ENCODE data around the gene PTK6.
"Not testable (repeated sequence)": the region's sequence is repeated elsewhere in the genome, so short reads cannot be mapped to it uniquely, and the experiment has no call there.

PTK6 gene

GRCh38 chr20:63574829-63575743, 37.9 kb upstream of the PTK6 start:
- no peaks in the 10 kb centered on the region for H3K9me3 ChIP-seq (ENCODE audit: control insufficient read depth, low read length)
- no peak overlapping the region for H3K4me3 ChIP-seq (ENCODE audit: insufficient read depth, low read depth, low read length)
- H3K36me3 ChIP-seq (ENCODE audit: control insufficient read depth, insufficient read depth, low read length): no peaks in the 10 kb centered on the region
- H3K27ac ChIP-seq (ENCODE audit: insufficient read depth, low read depth, low read length, poor library complexity, severe bottlenecking): no peak overlapping the region
- WGBS, 2 experiments: 79 to 81% methylated on average over 28 of the region's 28 CpGs
- no peaks in the 10 kb centered on the region for H3K27me3 ChIP-seq (ENCODE audit: control insufficient read depth, insufficient read depth, low read length, poor library complexity, severe bottlenecking)
- peaks cover 6% of the 10 kb centered on the region for H3K4me1 ChIP-seq (ENCODE audit: control insufficient read depth, insufficient read depth, low read length)

GRCh38 chr20:63574156-63574828, 37.1 kb upstream of the PTK6 start, which contains the start of gene HELZ2:
HELZ2 (minus strand) TSS chr20:63574239; CDS start chr20:63572385, 1,854 bp downstream.
- Histone ChIP-seq H3K27ac (ENCODE audit: insufficient read depth, low read depth, low read length, poor library complexity, severe bottlenecking) (no peak within 1 kb of the TSS), H3K4me3 (ENCODE audit: insufficient read depth, low read depth, low read length) (peak within 1 kb of the TSS; percentile 43), H3K9me3 (ENCODE audit: control insufficient read depth, low read length) (no peaks in the 10 kb centered on the region), H3K36me3 (ENCODE audit: control insufficient read depth, insufficient read depth, low read length) (no peaks in the 10 kb centered on the region), H3K27me3 (ENCODE audit: control insufficient read depth, insufficient read depth, low read length, poor library complexity, severe bottlenecking) (no peaks in the 10 kb centered on the region), H3K4me1 (ENCODE audit: control insufficient read depth, insufficient read depth, low read length) (peaks cover 6% of the 10 kb centered on the region)
- WGBS, 2 experiments: 10 to 11% methylated on average over 40 of the region's 40 CpGs

GRCh38 chr20:63573647-63574131, 36.5 kb upstream of the PTK6 start:
- no peaks in the 10 kb centered on the region for H3K27me3 ChIP-seq (ENCODE audit: control insufficient read depth, insufficient read depth, low read length, poor library complexity, severe bottlenecking)
- no peaks in the 10 kb centered on the region for H3K36me3 ChIP-seq (ENCODE audit: control insufficient read depth, insufficient read depth, low read length)
- 9% methylated on average over 21 to 24 of the region's 24 CpGs for WGBS, 2 experiments
- no peak overlapping the region for H3K27ac ChIP-seq (ENCODE audit: insufficient read depth, low read depth, low read length, poor library complexity, severe bottlenecking)
- H3K4me1 ChIP-seq (ENCODE audit: control insufficient read depth, insufficient read depth, low read length): peaks cover 6% of the 10 kb centered on the region
- no peaks in the 10 kb centered on the region for H3K9me3 ChIP-seq (ENCODE audit: control insufficient read depth, low read length)
- H3K4me3 ChIP-seq (ENCODE audit: insufficient read depth, low read depth, low read length): peak overlapping the region; percentile 43

GRCh38 chr20:63572788-63573646, 35.8 kb upstream of the PTK6 start:
- Histone ChIP-seq H3K4me3 (ENCODE audit: insufficient read depth, low read depth, low read length) (peak overlapping the region; percentile 43), H3K36me3 (ENCODE audit: control insufficient read depth, insufficient read depth, low read length) (no peaks in the 10 kb centered on the region), H3K27me3 (ENCODE audit: control insufficient read depth, insufficient read depth, low read length, poor library complexity, severe bottlenecking) (no peaks in the 10 kb centered on the region), H3K4me1 (ENCODE audit: control insufficient read depth, insufficient read depth, low read length) (peaks cover 6% of the 10 kb centered on the region), H3K27ac (ENCODE audit: insufficient read depth, low read depth, low read length, poor library complexity, severe bottlenecking) (no peak overlapping the region), H3K9me3 (ENCODE audit: control insufficient read depth, low read length) (no peaks in the 10 kb centered on the region)
- 90 to 93% methylated on average over 34 of the region's 34 CpGs for WGBS, 2 experiments

- Histone ChIP-seq H3K4me1 (ENCODE audit: control insufficient read depth, insufficient read depth, low read length) (peaks cover 6% of the 10 kb centered on the region), H3K27ac (ENCODE audit: insufficient read depth, low read depth, low read length, poor library complexity, severe bottlenecking) (no peak overlapping the region), H3K9me3 (ENCODE audit: control insufficient read depth, low read length) (no peaks in the 10 kb centered on the region), H3K27me3 (ENCODE audit: control insufficient read depth, insufficient read depth, low read length, poor library complexity, severe bottlenecking) (no peaks in the 10 kb centered on the region), H3K36me3 (ENCODE audit: control insufficient read depth, insufficient read depth, low read length) (no peaks in the 10 kb centered on the region), H3K4me3 (ENCODE audit: insufficient read depth, low read depth, low read length) (no peak overlapping the region)
- 92 to 93% methylated on average over 48 of the region's 48 CpGs for WGBS, 2 experiments
These were observed 35.1 kb upstream of the PTK6 start for GRCh38 chr20:63572071-63572787.

- WGBS, 2 experiments: 73% methylated on average over 3 to 6 of the region's 11 CpGs
- not testable (repeated sequence) for H3K27ac ChIP-seq (ENCODE audit: insufficient read depth, low read depth, low read length, poor library complexity, severe bottlenecking)
These were observed 33.9 kb upstream of the PTK6 start for GRCh38 chr20:63571087-63571478.

GRCh38 chr20:63570281-63571086, 33.3 kb upstream of the PTK6 start:
- Histone ChIP-seq H3K9me3 (ENCODE audit: control insufficient read depth, low read length) (no peaks in the 10 kb centered on the region), H3K4me1 (ENCODE audit: control insufficient read depth, insufficient read depth, low read length) (peaks cover 6% of the 10 kb centered on the region), H3K36me3 (ENCODE audit: control insufficient read depth, insufficient read depth, low read length) (no peaks in the 10 kb centered on the region), H3K27ac (ENCODE audit: insufficient read depth, low read depth, low read length, poor library complexity, severe bottlenecking) (no peak overlapping the region), H3K4me3 (ENCODE audit: insufficient read depth, low read depth, low read length) (no peak overlapping the region), H3K27me3 (ENCODE audit: control insufficient read depth, insufficient read depth, low read length, poor library complexity, severe bottlenecking) (no peaks in the 10 kb centered on the region)
- 93 to 94% methylated on average over 28 of the region's 28 CpGs for WGBS, 2 experiments

More at GRCh38 chr20:63571087-63571478, 33.9 kb upstream of the PTK6 start:
- not testable (repeated sequence) for H3K36me3 ChIP-seq (ENCODE audit: control insufficient read depth, insufficient read depth, low read length); H3K4me1 ChIP-seq (ENCODE audit: control insufficient read depth, insufficient read depth, low read length); H3K4me3 ChIP-seq (ENCODE audit: insufficient read depth, low read depth, low read length); H3K27me3 ChIP-seq (ENCODE audit: control insufficient read depth, insufficient read depth, low read length, poor library complexity, severe bottlenecking); H3K9me3 ChIP-seq (ENCODE audit: control insufficient read depth, low read length)

GRCh38 chr20:63568986-63569949, 32.1 kb upstream of the PTK6 start:
- H3K27ac ChIP-seq (ENCODE audit: insufficient read depth, low read depth, low read length, poor library complexity, severe bottlenecking): no peak overlapping the region
- H3K9me3 ChIP-seq (ENCODE audit: control insufficient read depth, low read length): no peaks in the 10 kb centered on the region
- no peaks in the 10 kb centered on the region for H3K36me3 ChIP-seq (ENCODE audit: control insufficient read depth, insufficient read depth, low read length)
- H3K4me3 ChIP-seq (ENCODE audit: insufficient read depth, low read depth, low read length): no peak overlapping the region
- no peaks in the 10 kb centered on the region for H3K27me3 ChIP-seq (ENCODE audit: control insufficient read depth, insufficient read depth, low read length, poor library complexity, severe bottlenecking)
- 92 to 93% methylated on average over 46 of the region's 46 CpGs for WGBS, 2 experiments
- peaks cover 1% of the 10 kb centered on the region for H3K4me1 ChIP-seq (ENCODE audit: control insufficient read depth, insufficient read depth, low read length)
